NCI-H2196 (cell line): Measurements from ENCODE around the gene ZFYVE21.

Experiments
- DNase-seq: peaks from one replicate; lab custom pipeline; 2025; ENCODE audit not compliant: unreplicated experiment; lab: John Stamatoyannopoulos, UW

Gene ZFYVE21

GRCh38 chr14:103715052-103716000 is at the start of gene ZFYVE21, which contains the start of gene XRCC3:
Gene ZFYVE21 (plus strand): TSS chr14:103715810. CDS start chr14:103715842, 32 bp downstream.
Gene XRCC3 (minus strand): TSS chr14:103715451. CDS start chr14:103711087, 4,364 bp downstream.
- DNase-seq = peak; percentile 94

GRCh38 chr14:103667671-103668070 is 47.9 kb upstream of the ZFYVE21 start:
- DNase-seq = no peak

- DNase-seq = no peak
Measured at GRCh38 chr14:103668117-103668516, 47.5 kb upstream of the ZFYVE21 start.

- no peak for DNase-seq
Measured at GRCh38 chr14:103669370-103669769, 46.2 kb upstream of the ZFYVE21 start.

GRCh38 chr14:103671911-103672310 is 43.7 kb upstream of the ZFYVE21 start:
- no peak for DNase-seq

- no peak for DNase-seq
Measured at GRCh38 chr14:103675957-103676356, 39.7 kb upstream of the ZFYVE21 start.

- no peak for DNase-seq
Measured at GRCh38 chr14:103676881-103677675, 38.5 kb upstream of the ZFYVE21 start.

- DNase-seq = no peak
Measured at GRCh38 chr14:103679351-103679750, 36.3 kb upstream of the ZFYVE21 start.

- DNase-seq = no peak
Measured at GRCh38 chr14:103680491-103681231, 34.9 kb upstream of the ZFYVE21 start.

GRCh38 chr14:103683139-103683538 is 32.5 kb upstream of the ZFYVE21 start:
- no peak for DNase-seq

- DNase-seq = no peak
Measured at GRCh38 chr14:103684471-103684870, 31.1 kb upstream of the ZFYVE21 start.

GRCh38 chr14:103684871-103685270 is 30.7 kb upstream of the ZFYVE21 start:
- DNase-seq = no peak

- DNase-seq = no peak
Measured at GRCh38 chr14:103685276-103686211, 30.1 kb upstream of the ZFYVE21 start.

- no peak for DNase-seq
Measured at GRCh38 chr14:103686831-103687485, 28.7 kb upstream of the ZFYVE21 start.

GRCh38 chr14:103687712-103688111 is 27.9 kb upstream of the ZFYVE21 start:
- DNase-seq = no peak

- no peak for DNase-seq
Measured at GRCh38 chr14:103688441-103688840, 27.2 kb upstream of the ZFYVE21 start.

GRCh38 chr14:103688906-103689902 is 26.4 kb upstream of the ZFYVE21 start:
- DNase-seq = no peak

- DNase-seq = no peak
Measured at GRCh38 chr14:103690332-103690731, 25.3 kb upstream of the ZFYVE21 start.
